Measurements from ENCODE around the gene ZNF850.
"Not testable (repeated sequence)": the region's sequence is repeated elsewhere in the genome, so short reads cannot be mapped to it uniquely, and the experiment has no call there.

Gene ZNF850

GRCh38 chr19:36772311-36773222 is at the start of gene ZNF850:
Gene ZNF850, minus strand, starts transcription at chr19:36772807. Its CDS starts 10,201 bp downstream, at chr19:36762606.
- peak; percentile 97 for DNase-seq

- DNase-seq = no peak
Measured at GRCh38 chr19:36821758-36822157, 49.2 kb upstream of the ZNF850 start.

DNA sequence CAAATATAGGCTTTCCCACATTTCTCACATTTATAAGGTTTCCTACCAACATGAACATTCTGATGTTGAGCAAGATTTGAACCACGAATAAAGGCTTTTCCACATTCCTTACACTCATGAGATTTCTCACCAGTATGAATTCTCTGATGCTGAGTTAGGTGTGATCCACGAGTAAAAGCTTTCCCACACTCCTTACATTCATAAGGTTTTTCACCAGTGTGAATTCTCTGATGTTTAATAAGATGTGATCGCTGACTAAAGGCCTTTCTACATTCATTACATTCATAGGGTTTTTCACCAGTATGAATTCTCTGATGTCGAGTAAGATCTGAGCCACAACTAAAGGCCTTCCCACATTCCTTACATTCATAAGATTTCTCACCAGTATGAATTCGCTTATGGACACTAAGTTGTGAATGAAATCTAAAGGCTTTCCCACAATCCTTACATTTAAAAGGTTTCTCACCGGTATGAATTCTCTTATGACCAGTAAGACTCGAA is 46.6 kb upstream of the ZNF850 start:
- no peak for DNase-seq

DNA sequence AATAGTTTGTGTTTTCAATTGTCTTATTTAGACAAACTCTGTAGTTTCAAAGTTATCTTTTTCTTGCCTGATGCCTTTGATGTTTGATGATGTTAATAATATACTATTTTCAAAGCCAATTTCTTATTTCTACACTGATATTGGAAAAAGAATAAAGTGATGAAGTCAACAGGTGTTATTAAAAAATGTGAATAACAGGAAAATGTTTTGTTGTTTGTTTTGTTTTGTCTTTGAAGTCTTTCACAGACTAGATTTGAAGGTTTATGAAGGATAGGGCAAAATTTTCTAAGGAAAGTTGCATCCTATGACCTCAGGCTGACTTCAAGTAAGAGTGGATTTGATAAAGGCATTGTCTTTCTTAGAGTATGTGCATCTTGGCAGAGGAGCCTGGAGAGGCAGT is 34.4 kb upstream of the ZNF850 start:
- no peak for DNase-seq

DNA sequence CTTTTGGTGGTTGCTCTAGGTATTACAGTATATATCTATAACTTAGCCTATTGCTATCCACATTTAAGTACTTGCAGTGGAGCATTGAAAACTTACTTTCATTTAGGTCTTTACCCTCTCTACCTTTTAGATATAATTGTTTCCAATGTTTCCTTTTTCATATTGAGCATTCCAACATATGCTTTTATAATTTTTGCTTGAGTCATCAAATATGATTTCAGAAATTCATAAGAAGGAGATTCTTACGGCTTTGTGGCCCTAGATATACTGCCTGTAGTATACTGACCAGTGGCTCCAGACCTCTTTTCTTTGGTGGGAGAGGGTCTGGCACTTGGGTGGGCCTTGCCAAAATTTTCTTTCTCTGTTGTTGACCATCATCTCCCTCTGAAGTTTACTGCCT is 32.8 kb upstream of the ZNF850 start:
- no peak for DNase-seq

- no peak for DNase-seq
Measured at GRCh38 chr19:36797786-36798108, 25.1 kb upstream of the ZNF850 start.

DNA sequence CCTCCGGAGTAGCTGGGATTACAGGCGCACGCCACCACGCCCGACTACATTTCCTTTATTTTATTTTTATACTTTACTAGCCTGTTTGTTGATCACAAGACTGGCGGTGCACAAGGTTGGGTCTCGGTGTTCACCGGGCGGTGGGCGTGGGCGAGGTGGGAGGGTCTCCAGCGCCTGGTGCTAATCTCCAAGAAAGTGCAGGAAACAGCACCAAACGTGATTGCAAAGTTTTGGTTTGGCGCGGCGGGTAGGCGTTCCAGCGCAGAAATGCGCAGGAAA is 24.0 kb upstream of the ZNF850 start:
- no peak for DNase-seq

DNA sequence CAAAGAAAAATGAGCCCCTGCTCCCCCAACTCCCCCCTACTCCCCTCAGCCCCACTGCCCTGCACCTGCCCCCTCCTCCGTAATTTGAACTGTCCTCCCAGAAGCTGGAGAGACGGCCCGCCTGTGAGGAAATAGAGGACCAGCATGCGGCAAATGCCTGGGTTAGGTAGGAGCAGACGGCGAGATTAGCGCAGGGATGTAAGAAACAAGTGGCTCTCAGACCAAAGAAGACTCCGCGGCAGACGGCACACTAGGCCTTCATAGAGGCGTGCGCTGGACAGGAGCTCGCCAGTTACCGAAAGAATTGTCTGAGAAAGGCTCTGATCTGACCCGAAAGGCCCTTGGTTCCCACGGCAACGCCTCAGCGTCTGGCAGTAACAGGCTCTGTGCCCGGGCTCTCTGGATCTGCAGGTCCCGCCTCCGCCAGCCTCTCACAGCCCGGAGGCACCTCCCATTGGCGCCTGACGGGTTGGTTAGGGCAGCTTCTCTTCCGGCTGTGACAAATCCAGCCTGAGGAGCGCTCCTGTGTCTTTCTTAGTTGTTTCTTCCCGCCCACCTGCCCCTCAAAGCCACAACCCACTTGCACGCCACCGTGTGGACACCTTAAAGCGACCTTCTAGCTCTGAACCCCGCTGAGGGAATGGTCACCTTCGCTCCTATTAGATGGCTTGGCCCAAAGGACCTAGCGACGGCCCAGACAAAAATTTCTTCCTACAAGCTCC is 19.0 kb upstream of the ZNF850 start:
- DNase-seq = not testable (repeated sequence)

DNA sequence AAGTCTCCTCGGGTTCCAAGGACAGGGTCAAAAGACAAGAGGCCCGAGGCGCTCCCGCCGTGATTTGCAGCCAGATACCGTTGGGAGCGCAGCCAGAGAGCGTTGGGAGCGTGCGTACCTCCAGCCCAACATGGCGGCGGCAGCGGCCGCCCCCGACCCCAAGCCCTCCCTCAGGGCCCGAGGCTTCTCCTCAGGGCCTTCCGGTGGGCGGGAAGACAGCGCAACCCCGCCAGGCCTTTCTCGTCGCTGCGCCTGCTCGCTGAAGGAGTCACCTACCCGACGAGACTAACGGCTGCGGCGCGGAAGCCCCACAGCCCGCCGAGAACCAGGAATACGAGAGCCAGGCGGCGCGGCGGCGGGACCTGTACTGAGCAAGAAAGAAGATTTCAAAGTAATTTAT is 3.2 kb upstream of the ZNF850 start:
- DNase-seq = no peak

DNA sequence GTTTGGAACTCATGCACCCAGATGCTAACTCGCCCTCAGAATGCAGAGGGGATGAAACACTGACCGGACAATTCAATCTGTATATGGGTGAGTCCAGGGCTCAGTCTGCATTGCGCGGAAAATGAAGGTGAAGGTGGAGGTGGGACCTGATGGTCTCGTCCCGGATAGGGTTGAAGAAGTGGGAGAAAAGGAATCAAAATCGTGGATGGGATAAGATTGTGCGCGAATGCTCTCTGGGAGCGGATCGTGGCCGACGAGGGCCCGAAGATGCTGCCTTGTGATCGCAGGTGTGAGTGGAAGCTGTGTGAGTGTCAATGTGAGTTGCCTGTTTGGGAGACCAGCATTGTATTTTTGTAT is 594 bp upstream of the ZNF850 start:
- no peak for DNase-seq

DNA sequence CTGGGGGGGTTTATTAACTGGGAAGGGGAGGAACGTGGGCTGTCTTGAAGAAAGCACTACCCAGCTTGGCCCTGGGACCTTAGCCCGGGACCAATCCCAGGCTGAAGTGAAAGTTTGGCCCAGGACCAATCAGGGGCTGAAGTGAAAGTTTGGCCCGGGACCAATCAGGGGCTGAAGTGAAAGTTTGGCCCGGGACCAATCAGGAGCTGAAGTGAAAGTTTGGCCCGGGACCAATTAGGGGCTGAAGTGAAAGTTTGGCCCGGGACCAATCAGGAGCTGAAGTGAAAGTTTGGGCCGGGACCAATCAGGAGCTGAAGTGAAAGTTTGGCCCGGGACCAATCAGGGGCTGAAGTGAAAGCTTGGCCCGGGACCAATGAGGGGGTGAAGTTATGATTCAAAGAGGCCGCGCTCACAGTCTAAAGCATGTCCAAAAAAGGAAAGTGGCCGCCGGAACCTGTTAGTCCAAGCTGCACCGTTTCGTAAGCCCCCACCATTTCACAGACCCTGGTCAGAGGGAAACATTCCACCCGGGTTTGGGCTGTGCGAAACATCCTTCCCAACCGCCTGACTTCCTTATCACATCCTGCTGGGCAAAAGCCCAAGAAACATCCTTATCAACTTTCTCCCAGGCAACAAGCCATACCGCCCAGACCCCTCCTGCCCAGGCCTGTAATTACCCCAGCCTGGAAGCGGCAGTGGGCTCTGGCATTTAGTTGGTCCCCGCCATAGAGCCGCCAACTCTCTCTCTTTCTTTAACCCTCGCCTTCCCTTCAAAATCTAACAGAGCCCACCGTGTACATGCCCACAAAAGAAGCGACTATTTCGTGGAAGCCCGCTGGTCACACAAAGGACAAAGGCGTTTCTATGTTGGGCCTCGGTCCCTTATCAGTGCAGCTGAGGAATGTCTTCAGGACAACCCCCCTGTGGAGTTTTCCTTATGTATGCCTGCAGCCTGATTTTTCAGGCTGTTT is 1.1 kb downstream of the ZNF850 start:
- DNase-seq = peak; percentile 73

DNA sequence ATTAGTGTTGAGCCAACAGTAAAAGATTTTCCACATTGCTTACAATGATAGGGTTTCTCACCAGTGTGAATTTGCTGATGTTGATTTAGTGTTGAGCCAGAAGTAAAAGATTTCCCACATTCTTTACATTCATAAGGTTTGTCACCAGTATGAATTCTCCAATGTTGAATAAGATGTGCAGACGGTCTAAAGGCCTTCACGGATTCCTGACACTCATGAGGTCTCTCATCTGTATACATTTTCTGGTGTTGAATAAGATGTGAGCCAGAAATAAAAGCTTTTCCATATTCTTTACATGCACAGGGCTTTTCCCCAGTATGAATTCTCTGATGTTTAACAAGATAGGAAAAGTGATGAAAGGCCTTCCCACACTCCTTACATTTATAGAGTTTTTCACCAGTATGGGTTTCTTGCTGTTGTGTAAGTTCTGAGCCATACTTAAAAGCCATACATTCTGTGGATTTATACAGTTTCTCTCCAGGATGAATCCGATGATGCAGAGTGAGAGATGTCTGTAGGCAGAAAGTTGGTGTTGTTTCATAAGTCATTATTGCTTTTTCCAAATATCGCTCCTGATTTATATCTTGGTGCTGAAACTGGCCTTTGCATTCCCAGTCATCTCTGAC is 22.4 kb downstream of the ZNF850 start:
- no peak for DNase-seq

- not testable (repeated sequence) for DNase-seq
Measured at GRCh38 chr19:36749613-36750012, 23.0 kb downstream of the ZNF850 start.

GRCh38 chr19:36748431-36749275 is 24.0 kb downstream of the ZNF850 start:
- DNase-seq = no peak

DNA sequence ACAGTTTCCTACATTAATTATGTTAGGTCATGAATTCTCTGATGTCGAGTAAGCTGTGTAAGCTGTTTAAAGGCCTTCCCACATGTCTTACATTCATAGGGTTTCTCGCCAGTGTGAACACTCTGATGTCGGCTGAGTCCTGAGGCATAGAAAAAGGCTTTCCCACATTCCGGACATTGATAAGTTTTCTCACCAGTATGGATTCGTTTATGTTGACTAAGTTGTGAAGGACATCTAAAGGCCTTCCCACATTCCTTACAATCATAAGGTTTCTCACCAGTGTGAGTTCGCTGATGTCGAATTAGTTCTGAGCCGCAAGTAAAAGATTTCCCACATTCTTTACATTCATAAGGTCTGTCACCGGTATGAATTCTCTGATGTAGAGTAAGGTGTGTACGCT is 24.9 kb downstream of the ZNF850 start:
- no peak for DNase-seq

- DNase-seq = no peak
Measured at GRCh38 chr19:36745870-36746269, 26.7 kb downstream of the ZNF850 start.

DNA sequence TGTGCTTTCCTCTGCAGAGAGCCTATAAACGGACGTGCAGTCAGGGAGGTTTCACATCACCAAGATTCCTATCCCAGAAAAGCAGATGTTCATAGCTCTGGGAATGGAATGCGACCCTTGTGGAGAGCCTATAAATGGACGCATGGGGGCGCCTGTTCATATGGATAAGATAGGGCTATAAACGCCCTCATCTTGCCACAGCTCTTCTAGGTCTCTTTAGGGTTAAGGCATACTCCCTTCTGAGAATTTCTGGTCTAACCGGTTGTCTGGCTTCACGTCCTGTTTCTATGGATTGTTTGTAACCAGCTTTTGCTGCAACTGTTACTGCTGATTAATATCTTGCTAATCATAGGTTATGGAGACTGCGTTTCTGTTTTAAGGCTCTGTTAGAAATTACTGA is 36.4 kb downstream of the ZNF850 start:
- not testable (repeated sequence) for DNase-seq

GRCh38 chr19:36719687-36720556 is 52.7 kb downstream of the ZNF850 start:
- no peak for DNase-seq

GRCh38 chr19:36709423-36709822 is 63.2 kb downstream of the ZNF850 start:
- no peak for DNase-seq

DNA sequence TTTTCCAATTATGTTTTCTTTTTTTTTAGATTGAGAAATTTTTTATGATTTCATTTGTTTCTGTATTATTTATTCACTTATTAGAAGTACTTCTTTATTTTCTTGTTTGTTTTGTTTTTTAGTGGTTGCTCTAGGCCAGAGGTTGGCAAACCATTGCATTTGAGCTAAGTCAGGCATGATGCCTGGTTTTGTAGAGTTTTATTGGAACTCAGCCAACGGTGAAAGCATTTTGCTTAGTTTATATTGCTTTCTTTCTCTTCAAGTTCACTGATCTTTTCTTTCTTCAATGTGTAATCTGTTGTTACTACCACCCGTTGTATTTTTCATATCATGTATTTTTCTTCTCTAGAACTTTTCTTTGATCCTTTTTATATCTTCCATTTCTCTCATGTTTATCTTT is 65.5 kb downstream of the ZNF850 start:
- DNase-seq = no peak

GRCh38 chr19:36688058-36688457 is 84.5 kb downstream of the ZNF850 start:
- no peak for DNase-seq

Measured in islet precursor cell (in vitro differentiated cells).